Fibroblast of lung (primary cell): Measurements from ENCODE around the gene CACNA1H.

Experiments
- CTCF ChIP-seq, 2 donors: IDR thresholded peaks in 1 of 2; conservative IDR thresholded peaks in 1 of 2; 1 replicate in 1 of 2; 2 replicates in 1 of 2; pipeline ENCODE4 v1.5.1; 2011 to 2012; ENCODE audit warnings: low read length in 2 of 2, control low read depth in 1 of 2, inconsistent platforms in 1 of 2, low read depth in 1 of 2, mild to moderate bottlenecking in 1 of 2
- EZH2 ChIP-seq: IDR thresholded peaks from 2 replicates; pipeline ENCODE4 v1.5.1; 2012; ENCODE audit warnings: low read length, control low read depth, mild to moderate bottlenecking; ENCODE audit errors: missing control alignments

- TF ChIP-seq CTCF (conservative IDR thresholded peaks at IDR 0.05 in 1 of 2, IDR thresholded peaks at IDR 0.05 in 1 of 2; ENCODE audit: low read depth in 1 of 2, low read length in 2 of 2) = no peak
- TF ChIP-seq EZH2 = no peak
These were observed 26.9 kb upstream of the CACNA1H start for GRCh38 chr16:1126044-1126443.
